Medulla oblongata (tissue), 1 donor: ENCODE measurements around the gene RARA.
"Not testable (repeated sequence)": the region's sequence is repeated elsewhere in the genome, so short reads cannot be mapped to it uniquely, and the experiment has no call there.

ENCODE experiments used
- DNase-seq: peaks from one replicate; pipeline ENCODE4 v3.0.0-alpha.2; 2015; ENCODE audit errors: extremely low spot score

The RARA gene

DNA sequence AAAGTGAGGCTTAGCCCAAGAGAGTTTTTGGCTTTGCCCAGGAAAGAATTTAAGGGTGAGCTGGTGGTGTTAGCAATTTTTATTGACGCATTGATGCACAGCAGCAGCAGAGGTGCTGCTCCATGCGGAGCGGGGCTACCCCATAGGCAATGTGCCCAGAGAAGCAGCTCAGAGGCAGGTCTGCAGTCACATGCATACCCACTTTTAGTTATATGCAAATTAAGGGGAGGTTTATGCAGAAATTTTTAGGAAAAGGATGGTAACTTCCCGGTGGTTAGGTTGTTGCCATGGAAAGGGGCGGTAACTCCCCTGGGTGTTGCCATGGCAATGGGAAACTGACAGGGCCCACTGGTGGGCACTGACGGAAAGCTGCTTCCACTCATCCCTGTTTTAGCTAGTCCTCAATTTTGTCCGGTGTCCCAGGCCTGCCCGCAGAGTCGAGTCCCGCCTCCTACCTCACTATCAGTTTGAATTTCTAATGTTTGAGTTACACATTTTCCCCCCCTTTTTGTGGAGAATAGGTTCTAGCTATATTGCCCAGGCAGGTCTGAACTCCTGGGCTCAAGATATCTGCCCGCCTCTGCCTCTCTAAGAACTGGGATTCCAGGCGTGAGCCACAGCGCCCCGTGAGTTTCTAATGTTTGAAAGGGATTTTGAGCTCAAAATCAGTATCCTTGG lies 66.0 kb downstream of the RARA start:
- no peak for DNase-seq

- DNase-seq, result not testable (repeated sequence)
Measured at GRCh38 chr17:40375786-40376185, 66.8 kb downstream of the RARA start.

GRCh38 chr17:40376541-40376940 lies 67.6 kb downstream of the RARA start:
- not testable (repeated sequence) for DNase-seq

DNA sequence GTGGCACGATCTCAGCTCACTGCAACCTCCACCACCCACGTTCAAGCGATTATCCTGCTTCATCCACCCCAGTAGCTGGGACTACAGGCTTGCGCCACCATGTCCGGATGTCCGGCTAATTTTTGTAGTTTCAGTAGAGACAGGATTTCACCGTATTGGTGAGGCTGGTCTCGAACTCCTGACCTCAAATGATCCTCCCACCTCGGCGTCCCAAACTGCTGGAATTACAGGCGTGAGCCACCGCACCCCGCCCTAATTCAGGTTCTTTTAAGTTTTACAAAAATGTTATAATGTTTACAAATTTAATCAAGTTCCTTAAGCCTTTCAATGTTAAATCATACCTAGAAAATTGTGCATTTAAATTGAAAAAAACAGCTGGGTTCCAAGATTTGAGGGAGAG lies 68.9 kb downstream of the RARA start:
- DNase-seq, result no peak

DNA sequence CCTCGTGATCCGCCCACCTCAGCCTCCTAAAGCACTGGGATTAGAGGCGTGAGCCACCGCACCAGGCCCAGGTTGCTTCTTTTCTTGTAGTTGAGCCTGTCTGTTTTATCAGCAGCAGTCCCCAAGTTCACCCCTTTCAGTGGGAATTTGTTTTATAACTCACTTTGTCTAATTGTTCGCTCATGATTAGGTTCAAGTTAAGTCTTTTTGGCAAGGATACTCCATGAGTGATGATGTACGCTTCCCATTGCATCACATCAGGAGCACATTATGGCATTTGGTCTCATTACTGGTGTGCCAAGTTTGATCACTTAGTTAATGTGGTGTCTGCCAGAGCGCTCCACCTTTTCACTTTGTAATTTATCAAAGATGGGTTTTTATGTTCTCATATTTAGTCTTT lies 70.0 kb downstream of the RARA start:
- DNase-seq, result no peak

GRCh38 chr17:40382251-40382650 lies 73.3 kb downstream of the RARA start:
- no peak for DNase-seq

DNA sequence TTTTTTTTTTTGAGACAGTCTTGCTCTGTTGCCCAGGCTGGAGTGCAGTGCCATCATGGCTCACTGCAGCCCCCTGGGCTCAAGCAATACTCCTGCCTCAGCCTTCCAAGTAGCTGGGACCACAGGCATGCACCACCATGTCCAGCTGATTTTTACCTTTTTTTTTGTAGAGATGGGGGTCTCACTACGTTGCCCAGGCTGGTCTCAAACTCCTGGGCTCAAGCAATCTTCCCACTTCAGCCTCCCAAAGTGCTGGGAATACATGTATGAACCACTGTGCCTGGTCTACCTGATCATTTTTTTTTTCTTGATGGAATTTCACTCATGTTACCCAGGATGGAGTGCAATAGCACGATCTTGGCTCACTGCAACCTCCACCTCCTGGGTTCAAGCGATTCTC lies 77.6 kb downstream of the RARA start:
- DNase-seq, result not testable (repeated sequence)

DNA sequence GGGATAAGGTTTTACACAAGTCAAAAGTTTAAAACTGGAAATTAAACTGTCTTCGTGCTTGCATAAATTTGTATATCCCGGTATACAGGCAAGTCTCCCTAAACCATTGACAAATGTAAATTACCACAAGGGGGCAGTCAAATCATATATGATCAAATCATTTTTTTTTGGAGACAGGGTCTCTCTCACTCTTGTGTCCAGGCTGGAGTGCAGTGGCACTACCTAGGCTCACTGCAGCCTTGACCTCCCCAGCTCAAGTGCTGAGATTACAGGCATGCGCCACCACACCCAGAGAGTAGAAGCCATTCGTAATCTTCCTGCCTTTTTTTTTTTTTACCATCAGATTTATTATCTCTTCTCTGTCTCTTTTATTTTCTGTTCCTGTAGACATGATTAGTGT lies 90.2 kb downstream of the RARA start:
- peak; percentile 69 for DNase-seq

GRCh38 chr17:40402668-40403067 lies 93.7 kb downstream of the RARA start:
- no peak for DNase-seq

GRCh38 chr17:40404003-40404402 lies 95.0 kb downstream of the RARA start:
- no peak for DNase-seq
